IMR-90 (cell line): ENCODE measurements around the gene ZMYM2. TPM values are rescaled to one million over a fixed set of nuclear protein-coding genes. Genes with fewer than 3 reads are reported as not detected.
A peak's percentile ranks its signal among the peaks of the same experiment; 100 is the strongest.

Experiments
- ATAC-seq: fragments of 200-7000 bp; cut with Tn5 transposase; 2 replicates; pipeline ENCODE4 v1.9.1; 2020; ENCODE audit warnings: low read depth, mild to moderate bottlenecking, moderate library complexity
- BruUV-seq: library from RNA; stranded (reverse); fragments of 400-500 nt; replicated peaks from 2 replicates; lab custom pipeline; 2021; lab: Mats Ljungman, UMichigan
- CTCF ChIA-PET: fragments of 300-600 bp; formaldehyde crosslinking; extraction: SDS; loops from one replicate; lab custom pipeline; 2021; ENCODE audit warnings: antibody characterized with exemption; lab: Yijun Ruan, JAX
- POLR2A ChIA-PET: fragments of 300-600 bp; sonication (Branson Sonifier 250); formaldehyde crosslinking; loops from one replicate; lab custom pipeline; 2022; ENCODE audit warnings: antibody characterized with exemption; ENCODE audit not compliant: unreplicated experiment; lab: Charles Lee
- DNase-seq: peaks from one replicate; pipeline ENCODE4 v3.0.0; 2013
- H2AFZ ChIP-seq: replicated peaks from 2 replicates; pipeline ENCODE3; 2013; ENCODE audit warnings: low read length, mild to moderate bottlenecking; ENCODE audit not compliant: poor library complexity
- H2AK5ac ChIP-seq: 2 replicates; pipeline ENCODE4 v1.6.1; 2013; ENCODE audit warnings: low read depth, low read length, inconsistent platforms
- H2AK9ac ChIP-seq: replicated peaks from 2 replicates; pipeline ENCODE3; 2013; ENCODE audit warnings: mild to moderate bottlenecking, low read depth, low read length, moderate library complexity; ENCODE audit not compliant: poor library complexity
- H2BK120ac ChIP-seq: 2 replicates; pipeline ENCODE4 v1.6.1; 2013; ENCODE audit warnings: low read depth, low read length, inconsistent platforms
- H2BK15ac ChIP-seq: 3 replicates; pipeline ENCODE4 v1.6.1; 2013; ENCODE audit warnings: low read depth, low read length, inconsistent platforms
- H2BK20ac ChIP-seq: 2 replicates; pipeline ENCODE4 v1.6.1; 2013; ENCODE audit warnings: low read depth, mild to moderate bottlenecking, inconsistent platforms, low read length, moderate library complexity
- H2BK5ac ChIP-seq: 2 replicates; pipeline ENCODE4 v1.6.1; 2013; ENCODE audit warnings: mild to moderate bottlenecking, low read depth, low read length, inconsistent platforms; ENCODE audit not compliant: poor library complexity, severe bottlenecking
- H3K14ac ChIP-seq: replicated peaks from 2 replicates; pipeline ENCODE4 v1.6.1; 2013; ENCODE audit warnings: low read depth, low read length, inconsistent platforms
- H3K18ac ChIP-seq: 2 replicates; pipeline ENCODE4 v1.6.1; 2013; ENCODE audit warnings: low read depth, low read length, control low read depth
- H3K23ac ChIP-seq: 2 replicates; pipeline ENCODE4 v1.6.1; 2013; ENCODE audit warnings: low read depth, low read length, inconsistent platforms
- H3K27ac ChIP-seq: 2 replicates; pipeline ENCODE4 v1.5.1; 2013; ENCODE audit warnings: mild to moderate bottlenecking, control low read depth, low read length; ENCODE audit not compliant: insufficient read depth
- H3K27me3 ChIP-seq: 2 replicates; pipeline ENCODE4 v1.6.1; 2013; ENCODE audit warnings: low read length; ENCODE audit not compliant: control insufficient read depth, insufficient read depth
- H3K36me3 ChIP-seq: 2 replicates; pipeline ENCODE4 v1.6.1; 2013; ENCODE audit warnings: low read length, mixed read lengths; ENCODE audit not compliant: control insufficient read depth, insufficient read depth
- H3K4ac ChIP-seq: 2 replicates; pipeline ENCODE4 v1.6.1; 2013; ENCODE audit warnings: low read depth, low read length, inconsistent platforms
- H3K4me1 ChIP-seq: 2 replicates; pipeline ENCODE4 v1.6.1; 2013; ENCODE audit warnings: low read length, mixed read lengths; ENCODE audit not compliant: control insufficient read depth, insufficient read depth
- H3K4me2 ChIP-seq: 2 replicates; pipeline ENCODE4 v1.6.1; 2013; ENCODE audit warnings: low read depth, mild to moderate bottlenecking, control low read depth, low read length, moderate library complexity
- H3K4me3 ChIP-seq: 2 replicates; pipeline ENCODE4 v1.5.1; 2013; ENCODE audit warnings: low read depth, mild to moderate bottlenecking, control low read depth, low read length, moderate library complexity; ENCODE audit not compliant: insufficient read depth
- H3K56ac ChIP-seq: 2 replicates; pipeline ENCODE4 v1.6.1; 2013; ENCODE audit warnings: low read length, inconsistent platforms; ENCODE audit not compliant: insufficient read depth; ENCODE audit errors: extremely low read depth
- H3K79me1 ChIP-seq, 2 experiments: 2 replicates each; pipeline ENCODE4 v1.6.1; 2013; ENCODE audit warnings: low read length in 2 of 2, inconsistent platforms in 1 of 2, low read depth in 1 of 2
- H3K9ac ChIP-seq: 2 replicates; pipeline ENCODE4 v1.6.1; 2013; ENCODE audit warnings: low read depth, low read length, control low read depth
- H3K9me1 ChIP-seq: 2 replicates; pipeline ENCODE4 v1.6.1; 2013; ENCODE audit warnings: low read length, inconsistent platforms; ENCODE audit not compliant: insufficient read depth
- H3K9me3 ChIP-seq: 2 replicates; pipeline ENCODE4 v1.6.1; 2013; ENCODE audit warnings: low read length; ENCODE audit not compliant: control insufficient read depth, insufficient read depth
- H4K20me1 ChIP-seq: 2 replicates; pipeline ENCODE4 v1.6.1; 2013; ENCODE audit warnings: low read length, inconsistent platforms; ENCODE audit not compliant: insufficient read depth
- H4K5ac ChIP-seq: 2 replicates; pipeline ENCODE4 v1.6.1; 2013; ENCODE audit warnings: mild to moderate bottlenecking, low read depth, low read length, control low read depth
- H4K8ac ChIP-seq, 2 experiments: 2 replicates each; pipeline ENCODE4 v1.6.1; 2013; ENCODE audit warnings: low read depth in 2 of 2, low read length in 2 of 2, control low read depth in 1 of 2, inconsistent platforms in 1 of 2
- H4K91ac ChIP-seq: 2 replicates; pipeline ENCODE4 v1.6.1; 2013; ENCODE audit warnings: low read depth, low read length, inconsistent platforms; ENCODE audit not compliant: insufficient read depth
- BHLHE40 ChIP-seq: fragments of 150-350 bp; IDR thresholded peaks from 2 replicates; pipeline ENCODE4 v1.6.1; 2016; ENCODE audit warnings: mild to moderate bottlenecking, low read depth, low read length
- CEBPB ChIP-seq: IDR thresholded peaks from 2 replicates; pipeline ENCODE4 v1.6.1; 2012; ENCODE audit warnings: low read depth, low read length, improper control_type of control experiment
- CHD1 ChIP-seq: IDR thresholded peaks from 2 replicates; pipeline ENCODE4 v1.6.1; 2012; ENCODE audit warnings: low read depth, low read length, improper control_type of control experiment
- ELK1 ChIP-seq: fragments of 150-350 bp; IDR thresholded peaks from 2 replicates; pipeline ENCODE4 v1.6.1; 2016; ENCODE audit warnings: low read depth, mild to moderate bottlenecking, low read length, moderate library complexity, borderline replicate concordance
- FOS ChIP-seq: fragments of 150-350 bp; IDR thresholded peaks from 2 replicates; pipeline ENCODE4 v1.6.1; 2016; ENCODE audit warnings: low read depth, low read length
- MAFK ChIP-seq: IDR thresholded peaks from 2 replicates; pipeline ENCODE4 v1.6.1; 2012; ENCODE audit warnings: low read depth, low read length, improper control_type of control experiment
- MAZ ChIP-seq: IDR thresholded peaks from 2 replicates; pipeline ENCODE4 v1.6.1; 2012; ENCODE audit warnings: low read depth, mild to moderate bottlenecking, low read length, improper control_type of control experiment, moderate library complexity, borderline replicate concordance
- MXI1 ChIP-seq: IDR thresholded peaks from 2 replicates; pipeline ENCODE4 v1.6.1; 2012; ENCODE audit warnings: low read depth, mild to moderate bottlenecking, low read length, moderate library complexity, borderline replicate concordance
- NFE2L2 ChIP-seq: fragments of 150-350 bp; IDR thresholded peaks from 2 replicates; pipeline ENCODE4 v1.6.1; 2016; ENCODE audit warnings: low read depth, mild to moderate bottlenecking, low read length
- POLR2A ChIP-seq: IDR thresholded peaks from 2 replicates; pipeline ENCODE4 v1.6.1; 2012; ENCODE audit warnings: mild to moderate bottlenecking, low read depth, low read length
- RAD21 ChIP-seq: IDR thresholded peaks from 2 replicates; pipeline ENCODE4 v1.6.1; 2012; ENCODE audit warnings: low read length, improper control_type of control experiment
- WGBS, 2 experiments: methylation state at CpG; one replicate each; pipeline versions ENCODE4 v1.1.5 to v1.1.7; 2013; ENCODE audit warnings: missing lambda C conversion rate in 2 of 2; ENCODE audit not compliant: insufficient read length in 1 of 2; ENCODE audit errors: extremely low coverage in 2 of 2; 5-methylcytosine and 5-hydroxymethylcytosine counted together
- dilution Hi-C: fragments of 300-500 bp; cut with HindIII; formaldehyde crosslinking; loops from one replicate; pipeline ENCODE4 v1.14.3; 2018; ENCODE audit warnings: low sequenced_read_pairs; ENCODE audit not compliant: unreplicated experiment
- in situ Hi-C: fragments of 300-500 bp; cut with MboI; formaldehyde crosslinking; loops from 3 replicates; pipeline ENCODE4 v1.14.3; 2019; ENCODE audit warnings: low sequenced_read_pairs, inconsistent platforms, mixed read lengths
- intact Hi-C: fragments of 100-400 bp; cut with micrococcal nuclease; formaldehyde crosslinking; loops from 2 replicates; pipeline ENCODE4 v1.10.0; 2022
- polyA plus RNA-seq, 3 experiments: library from polyadenylated mRNA; depleted of rRNA; stranded (reverse); fragments of >200 nt; gene quantifications; 2 replicates each; pipeline ENCODE4 v1.2.3, GENCODE V29; 2012; ENCODE audit warnings: low replicate concordance in 1 of 3
- total RNA-seq: library from RNA; depleted of rRNA; stranded (reverse); fragments of >200 nt; gene quantifications from 2 replicates; pipeline ENCODE4 v1.2.3, GENCODE V29; 2012
- TF ChIP-seq, protein P1 (sequence below): conservative IDR thresholded peaks from 2 replicates; pipeline ENCODE4 v1.5.1; 2012; ENCODE audit warnings: mild to moderate bottlenecking, low read depth, low read length, improper control_type of control experiment
- TF ChIP-seq, protein P2 (sequence below): fragments of 150-350 bp; IDR thresholded peaks from 2 replicates; pipeline ENCODE4 v1.6.1; 2017; ENCODE audit warnings: mild to moderate bottlenecking, antibody characterized with exemption, low read length, low read depth

Gene ZMYM2
- total and polyA plus RNA-seq, 2 of the 4 experiments (the other 2 are of a cell fraction), result 15.7 to 51.1 TPM

GRCh38 chr13:20121159-20121525 is 162.6 kb downstream of the ZMYM2 start:
- H3K14ac ChIP-seq, result no peak overlapping the region
- no peak overlapping the region for H3K4me3 ChIP-seq
- H3K4me2 ChIP-seq, result no peak overlapping the region
- TF ChIP-seq, protein P1, sequence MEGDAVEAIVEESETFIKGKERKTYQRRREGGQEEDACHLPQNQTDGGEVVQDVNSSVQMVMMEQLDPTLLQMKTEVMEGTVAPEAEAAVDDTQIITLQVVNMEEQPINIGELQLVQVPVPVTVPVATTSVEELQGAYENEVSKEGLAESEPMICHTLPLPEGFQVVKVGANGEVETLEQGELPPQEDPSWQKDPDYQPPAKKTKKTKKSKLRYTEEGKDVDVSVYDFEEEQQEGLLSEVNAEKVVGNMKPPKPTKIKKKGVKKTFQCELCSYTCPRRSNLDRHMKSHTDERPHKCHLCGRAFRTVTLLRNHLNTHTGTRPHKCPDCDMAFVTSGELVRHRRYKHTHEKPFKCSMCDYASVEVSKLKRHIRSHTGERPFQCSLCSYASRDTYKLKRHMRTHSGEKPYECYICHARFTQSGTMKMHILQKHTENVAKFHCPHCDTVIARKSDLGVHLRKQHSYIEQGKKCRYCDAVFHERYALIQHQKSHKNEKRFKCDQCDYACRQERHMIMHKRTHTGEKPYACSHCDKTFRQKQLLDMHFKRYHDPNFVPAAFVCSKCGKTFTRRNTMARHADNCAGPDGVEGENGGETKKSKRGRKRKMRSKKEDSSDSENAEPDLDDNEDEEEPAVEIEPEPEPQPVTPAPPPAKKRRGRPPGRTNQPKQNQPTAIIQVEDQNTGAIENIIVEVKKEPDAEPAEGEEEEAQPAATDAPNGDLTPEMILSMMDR, result no peak
- no peak for TF ChIP-seq MAZ
- no peak for TF ChIP-seq RAD21
- no peak for TF ChIP-seq NFE2L2
- no peak for TF ChIP-seq MAFK
- no peak for TF ChIP-seq CEBPB
- no peak for TF ChIP-seq FOS
- TF ChIP-seq, protein P2, sequence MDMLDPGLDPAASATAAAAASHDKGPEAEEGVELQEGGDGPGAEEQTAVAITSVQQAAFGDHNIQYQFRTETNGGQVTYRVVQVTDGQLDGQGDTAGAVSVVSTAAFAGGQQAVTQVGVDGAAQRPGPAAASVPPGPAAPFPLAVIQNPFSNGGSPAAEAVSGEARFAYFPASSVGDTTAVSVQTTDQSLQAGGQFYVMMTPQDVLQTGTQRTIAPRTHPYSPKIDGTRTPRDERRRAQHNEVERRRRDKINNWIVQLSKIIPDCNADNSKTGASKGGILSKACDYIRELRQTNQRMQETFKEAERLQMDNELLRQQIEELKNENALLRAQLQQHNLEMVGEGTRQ, result no peak
- no peak for TF ChIP-seq MXI1
- TF ChIP-seq BHLHE40, result no peak
- TF ChIP-seq POLR2A, result no peak
- no peak for TF ChIP-seq ELK1
- TF ChIP-seq CHD1, result no peak
- no CpG with 5 or more reads among the region's 7 CpGs for WGBS, 2 experiments
- dilution Hi-C loops, result no loop called here
- H3K36me3 ChIP-seq, result no peaks in the 10 kb centered on the region
- no peak overlapping the region for H4K5ac ChIP-seq
- H4K91ac ChIP-seq, result no peak overlapping the region
- H2BK120ac ChIP-seq, result no peak overlapping the region
- no peak overlapping the region for H4K8ac ChIP-seq
- H3K9me3 ChIP-seq, result no peaks in the 10 kb centered on the region
- POLR2A ChIA-PET, result no interaction called here
- no peaks in the 10 kb centered on the region for H4K20me1 ChIP-seq
- no peak overlapping the region for H2BK20ac ChIP-seq
- in situ Hi-C loops, result no loop called here
- H3K56ac ChIP-seq, result no peak overlapping the region
- H3K18ac ChIP-seq, result no peak overlapping the region
- no peak overlapping the region for H2BK15ac ChIP-seq
- intact Hi-C loops, result no loop called here
- H3K4me1 ChIP-seq, result peaks cover 11% of the 10 kb centered on the region
- H2AK9ac ChIP-seq, result peak overlapping the region; percentile 29
- H3K23ac ChIP-seq, result no peak overlapping the region
- H3K9me1 ChIP-seq, result no peaks in the 10 kb centered on the region
- no peak overlapping the region for H2AK5ac ChIP-seq
- no peak overlapping the region for H3K4ac ChIP-seq
- no peak overlapping the region for H3K27ac ChIP-seq
- no peak overlapping the region for H2BK5ac ChIP-seq
- ATAC-seq (no peak), DNase-seq (no peak)
- CTCF ChIA-PET, result no interaction called here
- no TSS peak for BruUV-seq
- no peak overlapping the region for H2AFZ ChIP-seq
- H3K79me1 ChIP-seq, result no peaks in the 10 kb centered on the region
- H3K27me3 ChIP-seq, result no peaks in the 10 kb centered on the region
- no peak overlapping the region for H3K9ac ChIP-seq
